Smooth muscle cell (in vitro differentiated cells): ENCODE results near the gene SEC23IP. TPM values are rescaled to one million over a fixed set of nuclear protein-coding genes. Genes with fewer than 3 reads are reported as not detected.
A peak's percentile ranks its signal among the peaks of the same experiment; 100 is the strongest.

Experiments used
- DNase-seq: peaks from one replicate; lab custom pipeline; 2025; ENCODE audit not compliant: unreplicated experiment; lab: John Stamatoyannopoulos, UW
- H2AFZ ChIP-seq: fragments of 200-600 bp; sonication (generic); 2 replicates; pipeline ENCODE4 v1.6.0; 2016; ENCODE audit warnings: antibody characterized with exemption, low read depth, mild to moderate bottlenecking
- H3F3A ChIP-seq: fragments of 200-600 bp; sonication (generic); 2 replicates; pipeline ENCODE4 v1.6.0; 2017; ENCODE audit warnings: antibody characterized with exemption, low read depth
- H3K27ac ChIP-seq: fragments of 200-600 bp; sonication (generic); 2 replicates; pipeline ENCODE4 v1.5.1; 2016; ENCODE audit warnings: low read depth, mild to moderate bottlenecking
- H3K27me3 ChIP-seq: fragments of 200-600 bp; sonication (generic); 2 replicates; pipeline ENCODE4 v1.6.1; 2016; ENCODE audit warnings: low read depth, mild to moderate bottlenecking
- H3K36me3 ChIP-seq: fragments of 200-600 bp; sonication (generic); 2 replicates; pipeline ENCODE4 v1.5.1; 2016; ENCODE audit warnings: low read depth
- H3K4me1 ChIP-seq: fragments of 200-600 bp; sonication (generic); 2 replicates; pipeline ENCODE4 v1.5.1; 2016; ENCODE audit warnings: low read depth
- H3K4me2 ChIP-seq: fragments of 200-600 bp; sonication (generic); 2 replicates; pipeline ENCODE4 v1.6.0; 2016; ENCODE audit warnings: mild to moderate bottlenecking
- H3K4me3 ChIP-seq: fragments of 200-600 bp; sonication (generic); 2 replicates; pipeline ENCODE4 v1.5.1; 2016; ENCODE audit warnings: mild to moderate bottlenecking
- H3K79me2 ChIP-seq: fragments of 200-600 bp; sonication (generic); 2 replicates; pipeline ENCODE4 v1.6.0; 2016; ENCODE audit warnings: low read depth, mild to moderate bottlenecking
- H3K9ac ChIP-seq: fragments of 200-600 bp; sonication (generic); 2 replicates; pipeline ENCODE4 v1.6.0; 2016; ENCODE audit warnings: low read depth
- H3K9me3 ChIP-seq: fragments of 200-600 bp; sonication (generic); replicated peaks from 2 replicates; pipeline ENCODE4 v1.5.1; 2016; ENCODE audit warnings: low read depth
- H4K20me1 ChIP-seq: fragments of 200-600 bp; sonication (generic); 2 replicates; pipeline ENCODE4 v1.6.0; 2016; ENCODE audit warnings: low read depth
- WGBS: methylation state at CpG from one replicate; pipeline ENCODE4 v1.1.7; 2016; ENCODE audit warnings: low lambda C conversion rate; 5-methylcytosine and 5-hydroxymethylcytosine counted together
- polyA plus RNA-seq: library from polyadenylated mRNA; unstranded; fragments of >200 nt; fragmentation: Nextera tagmentation; extraction: Ambion mirVana; gene quantifications from 2 replicates; pipeline ENCODE4 v1.2.1, GENCODE V29; 2016
- total RNA-seq: library from RNA; depleted of rRNA; stranded (reverse); fragments of >200 nt; gene quantifications from 2 replicates; pipeline ENCODE4 v1.2.3, GENCODE V29; 2014
- TF ChIP-seq, protein P1 (sequence below): fragments of 200-600 bp; sonication (generic); IDR thresholded peaks from 2 replicates; pipeline ENCODE4 v1.5.1; 2017; ENCODE audit warnings: borderline replicate concordance, mild to moderate bottlenecking, antibody characterized with exemption; ENCODE audit not compliant: insufficient read depth, poor library complexity, severe bottlenecking

The SEC23IP gene
- total and polyA plus RNA-seq, 2 experiments from 2014 or later = 35.9 to 49.4 TPM

DNA sequence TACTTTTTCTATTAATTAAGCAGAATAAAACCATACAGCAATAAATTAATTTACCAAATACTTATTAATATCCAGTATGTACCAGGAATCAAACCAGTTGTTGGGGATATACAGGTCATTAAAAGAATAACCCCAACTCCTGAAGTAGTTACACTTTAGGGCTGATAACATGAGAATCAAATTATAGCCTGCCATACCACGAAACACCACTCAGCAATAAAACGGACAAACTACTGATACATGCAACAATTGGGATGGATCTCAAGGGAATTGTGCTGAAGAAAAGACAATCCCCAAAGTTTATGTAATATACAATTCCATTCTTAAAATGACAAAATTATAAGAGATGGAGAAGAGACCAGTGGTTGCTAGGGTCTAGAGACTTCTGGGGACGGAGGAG is 42.6 kb upstream of the SEC23IP start:
- TF ChIP-seq, protein P1, sequence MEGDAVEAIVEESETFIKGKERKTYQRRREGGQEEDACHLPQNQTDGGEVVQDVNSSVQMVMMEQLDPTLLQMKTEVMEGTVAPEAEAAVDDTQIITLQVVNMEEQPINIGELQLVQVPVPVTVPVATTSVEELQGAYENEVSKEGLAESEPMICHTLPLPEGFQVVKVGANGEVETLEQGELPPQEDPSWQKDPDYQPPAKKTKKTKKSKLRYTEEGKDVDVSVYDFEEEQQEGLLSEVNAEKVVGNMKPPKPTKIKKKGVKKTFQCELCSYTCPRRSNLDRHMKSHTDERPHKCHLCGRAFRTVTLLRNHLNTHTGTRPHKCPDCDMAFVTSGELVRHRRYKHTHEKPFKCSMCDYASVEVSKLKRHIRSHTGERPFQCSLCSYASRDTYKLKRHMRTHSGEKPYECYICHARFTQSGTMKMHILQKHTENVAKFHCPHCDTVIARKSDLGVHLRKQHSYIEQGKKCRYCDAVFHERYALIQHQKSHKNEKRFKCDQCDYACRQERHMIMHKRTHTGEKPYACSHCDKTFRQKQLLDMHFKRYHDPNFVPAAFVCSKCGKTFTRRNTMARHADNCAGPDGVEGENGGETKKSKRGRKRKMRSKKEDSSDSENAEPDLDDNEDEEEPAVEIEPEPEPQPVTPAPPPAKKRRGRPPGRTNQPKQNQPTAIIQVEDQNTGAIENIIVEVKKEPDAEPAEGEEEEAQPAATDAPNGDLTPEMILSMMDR = no peak
- Histone ChIP-seq H3K36me3 (peaks cover 20% of the 10 kb centered on the region), H4K20me1 (no peaks in the 10 kb centered on the region)

DNA sequence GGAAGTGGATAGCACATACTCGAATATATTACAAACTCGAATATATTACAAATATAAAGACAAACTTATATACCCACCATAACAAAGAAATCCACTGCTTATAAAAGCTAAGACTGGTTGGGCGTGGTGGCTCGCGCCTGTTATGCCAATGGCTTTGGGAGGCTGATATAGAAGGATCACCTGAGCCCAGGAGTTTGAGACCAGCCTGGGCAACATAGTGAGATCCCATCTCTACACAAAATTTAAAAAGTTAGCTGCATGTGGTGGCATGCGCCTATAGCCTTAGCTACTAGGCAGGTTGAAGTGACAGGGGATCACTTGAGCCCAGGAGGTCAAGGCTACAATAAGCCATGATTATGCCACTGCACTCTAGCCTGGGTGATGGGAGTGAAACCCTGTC is 40.3 kb upstream of the SEC23IP start:
- Histone ChIP-seq H3K27ac (no peak overlapping the region), H3K36me3 (peaks cover 21% of the 10 kb centered on the region), H3K9me3 (no peaks in the 10 kb centered on the region), H3K27me3 (no peaks in the 10 kb centered on the region), H4K20me1 (no peaks in the 10 kb centered on the region), H3K4me3 (no peak overlapping the region), H2AFZ (no peak overlapping the region), H3K79me2 (peaks cover 26% of the 10 kb centered on the region), H3F3A (no peaks in the 10 kb centered on the region), H3K9ac (no peak overlapping the region), H3K4me2 (no peak overlapping the region), H3K4me1 (no peaks in the 10 kb centered on the region)
- 97% methylated on average over 6 of the region's 6 CpGs for WGBS
- no peak for DNase-seq
- TF ChIP-seq, protein P1 = no peak

More for the DNA sequence above, 42.6 kb upstream of the SEC23IP start:
- Histone ChIP-seq H3K4me1 (no peaks in the 10 kb centered on the region), H3K79me2 (peaks cover 11% of the 10 kb centered on the region), H3F3A (no peaks in the 10 kb centered on the region), H3K9ac (no peak overlapping the region), H3K4me3 (no peak overlapping the region), H2AFZ (no peak overlapping the region), H3K9me3 (no peaks in the 10 kb centered on the region), H3K4me2 (no peak overlapping the region), H3K27ac (peak overlapping the region; percentile 44), H3K27me3 (no peaks in the 10 kb centered on the region)
- WGBS = 93% methylated on average over 3 of the region's 3 CpGs
- no peak for DNase-seq

DNA sequence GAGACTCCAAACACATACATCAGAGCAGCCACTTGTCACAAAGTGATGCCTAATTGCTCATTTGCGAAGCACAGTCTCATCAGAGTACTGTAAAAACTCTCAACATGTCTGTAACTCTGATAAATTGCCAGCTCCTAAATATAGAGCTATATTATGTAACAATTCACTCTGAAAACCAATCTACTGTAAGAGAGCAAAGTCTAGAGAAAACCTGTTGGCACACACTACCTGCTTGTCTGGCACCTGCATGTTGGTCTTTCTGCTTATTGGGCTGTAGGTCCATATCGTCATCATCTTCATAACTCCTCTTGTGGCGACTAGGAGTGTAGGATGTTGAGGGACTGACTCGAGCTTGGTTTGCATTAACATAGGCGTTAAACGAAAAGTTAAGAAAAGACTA is 39.7 kb upstream of the SEC23IP start:
- Histone ChIP-seq H4K20me1 (no peaks in the 10 kb centered on the region), H3K4me2 (no peak overlapping the region), H3F3A (no peaks in the 10 kb centered on the region), H3K4me3 (no peak overlapping the region), H3K79me2 (peaks cover 31% of the 10 kb centered on the region), H3K27me3 (no peaks in the 10 kb centered on the region), H3K9ac (no peak overlapping the region), H3K9me3 (no peaks in the 10 kb centered on the region), H3K36me3 (peaks cover 23% of the 10 kb centered on the region), H3K27ac (no peak overlapping the region), H2AFZ (no peak overlapping the region), H3K4me1 (no peaks in the 10 kb centered on the region)
- TF ChIP-seq, protein P1 = no peak
- WGBS = 95% methylated on average over 6 of the region's 6 CpGs
- DNase-seq = no peak

DNA sequence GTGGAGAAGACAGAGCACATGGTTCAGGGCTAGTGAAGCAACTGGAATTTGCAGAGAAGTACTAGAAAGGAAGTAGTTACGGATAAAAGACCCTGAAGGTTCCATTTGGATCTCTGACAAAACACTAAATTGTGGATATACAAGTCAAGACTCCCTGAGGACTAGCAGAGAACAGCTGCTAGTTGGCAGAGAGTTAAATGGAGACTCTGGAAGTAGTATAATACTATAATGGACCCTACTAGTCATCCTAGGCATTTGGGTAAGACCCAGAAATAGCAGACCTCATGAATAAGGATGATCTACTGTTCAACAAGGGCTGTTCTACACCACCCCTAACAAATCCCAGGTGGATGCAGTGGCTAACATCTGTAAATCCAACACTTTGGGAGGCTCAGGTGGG is 39.0 kb upstream of the SEC23IP start:
- Histone ChIP-seq H3K9ac (no peak overlapping the region), H3K4me3 (no peak overlapping the region), H3K27ac (no peak overlapping the region), H3F3A (no peaks in the 10 kb centered on the region), H3K36me3 (peaks cover 23% of the 10 kb centered on the region), H3K4me1 (no peaks in the 10 kb centered on the region), H3K79me2 (peaks cover 39% of the 10 kb centered on the region), H4K20me1 (no peaks in the 10 kb centered on the region), H3K4me2 (no peak overlapping the region), H3K27me3 (no peaks in the 10 kb centered on the region), H2AFZ (no peak overlapping the region), H3K9me3 (no peaks in the 10 kb centered on the region)
- TF ChIP-seq, protein P1 = no peak
- 100% methylated on average over 1 of the region's 1 CpG for WGBS
- DNase-seq = no peak
